ENCODE results near the gene MAFG.
A peak's percentile ranks its signal among the peaks of the same experiment; 100 is the strongest.
"Not testable (repeated sequence)": the region's sequence is repeated elsewhere in the genome, so short reads cannot be mapped to it uniquely, and the experiment has no call there.

The MAFG gene

DNA sequence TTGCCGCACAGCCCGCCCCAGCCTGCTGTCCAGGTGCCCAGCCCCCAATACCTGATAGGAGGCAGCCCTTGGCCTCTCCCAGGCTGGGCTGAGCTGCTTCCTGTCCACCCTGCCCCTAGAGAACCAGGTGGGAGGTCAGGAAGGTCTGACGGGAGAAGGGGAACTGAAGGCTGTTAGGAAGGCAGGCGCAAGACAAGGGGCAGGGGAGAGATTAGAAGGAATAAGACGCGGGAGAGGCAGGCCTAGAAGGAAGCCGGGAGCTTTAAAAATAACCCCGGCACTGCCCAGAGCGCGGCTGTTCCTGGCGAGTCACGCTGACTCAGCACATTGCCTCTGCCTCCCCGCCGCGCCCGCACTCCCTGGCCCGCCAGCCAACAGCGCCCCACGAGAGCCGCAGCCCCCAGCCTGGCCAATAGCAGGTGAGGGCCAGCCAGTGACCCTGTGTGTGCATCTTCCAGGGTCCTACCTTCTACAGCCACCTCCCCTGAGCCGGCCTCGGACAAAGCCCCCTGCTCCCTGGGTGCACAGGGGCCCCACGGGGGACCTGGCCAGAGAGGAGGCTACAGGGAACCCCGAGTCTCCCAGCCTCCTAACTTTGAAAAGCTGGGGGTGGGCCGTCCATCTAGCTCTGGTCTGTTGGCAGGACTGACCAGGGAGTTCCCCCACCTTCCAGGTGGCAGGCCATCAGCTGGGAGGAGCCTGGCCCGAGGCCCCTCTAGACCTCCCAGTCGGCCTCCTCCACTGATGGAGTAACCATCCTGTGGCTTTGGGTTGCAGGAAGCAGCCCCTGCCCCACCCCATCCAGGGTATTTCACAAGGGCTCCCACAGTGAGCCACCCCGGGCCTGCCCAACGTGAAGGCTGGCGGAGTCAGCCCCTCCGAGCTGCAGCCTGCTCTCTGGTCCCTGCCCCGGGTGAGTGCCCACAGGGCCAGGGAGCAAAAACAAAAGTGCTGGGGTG is 4.0 kb downstream of the MAFG start:
- peak; percentile 80 for DNase-seq (ENCODE audit: low spot score)

GRCh38 chr17:81922566-81923301 is 4.8 kb downstream of the MAFG start:
- DNase-seq (ENCODE audit: low spot score): no peak

- no peak for DNase-seq (ENCODE audit: low spot score)
Observed at GRCh38 chr17:81921996-81922565, 5.5 kb downstream of the MAFG start.

GRCh38 chr17:81921537-81921862 is 6.0 kb downstream of the MAFG start:
- no peak for DNase-seq (ENCODE audit: low spot score)

- DNase-seq (ENCODE audit: low spot score): no peak
Observed at GRCh38 chr17:81920612-81921536, 6.7 kb downstream of the MAFG start.

DNA sequence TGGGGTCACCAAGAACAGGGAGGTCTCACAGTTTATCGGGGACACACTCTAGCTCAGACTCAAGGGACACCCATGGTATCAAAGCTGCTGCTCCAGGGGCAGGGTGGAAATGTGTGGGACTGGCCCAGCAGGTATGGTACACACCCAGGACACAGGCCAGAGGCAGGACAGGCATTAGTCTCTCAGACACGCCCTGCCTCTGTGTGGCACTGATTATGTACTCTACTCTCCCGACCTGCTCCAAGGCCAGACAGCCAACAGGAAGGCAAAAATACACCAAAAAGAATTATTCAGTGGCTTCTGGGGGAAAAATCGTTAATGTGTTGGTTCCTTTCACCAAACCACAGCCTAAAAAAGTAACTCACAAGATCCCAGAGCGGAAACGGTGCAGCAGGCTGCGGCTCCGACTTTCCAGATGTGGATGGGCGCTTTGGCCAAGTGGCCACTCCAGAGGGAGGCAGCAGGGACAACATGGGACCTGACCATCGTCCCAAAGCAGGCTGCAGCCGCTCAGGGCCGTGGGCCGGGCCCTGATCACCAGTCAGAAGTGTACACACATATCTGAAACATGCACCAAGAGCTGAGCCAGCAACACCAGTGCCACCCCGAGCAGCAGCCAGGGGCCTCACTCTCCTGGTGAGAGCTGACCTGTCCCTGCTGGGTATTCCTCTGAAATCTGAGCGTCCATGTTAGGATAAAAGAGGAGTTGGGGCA is 8.5 kb downstream of the MAFG start:
- DNase-seq (ENCODE audit: low spot score): no peak

GRCh38 chr17:81918333-81918669 is 9.2 kb downstream of the MAFG start:
- not testable (repeated sequence) for DNase-seq (ENCODE audit: low spot score)

GRCh38 chr17:81917565-81918332 is 9.8 kb downstream of the MAFG start, which contains the start of gene SIRT7:
SIRT7 (minus strand) TSS chr17:81918176; CDS start chr17:81918131, 45 bp downstream.
- DNase-seq (ENCODE audit: low spot score): peak; percentile 97

GRCh38 chr17:81916234-81917001 is 11.1 kb downstream of the MAFG start:
- DNase-seq (ENCODE audit: low spot score): peak; percentile 70

GRCh38 chr17:81915331-81915730 is 12.2 kb downstream of the MAFG start:
- no peak for DNase-seq (ENCODE audit: low spot score)

- DNase-seq (ENCODE audit: low spot score): no peak
Observed at GRCh38 chr17:81914103-81914850, 13.3 kb downstream of the MAFG start.

- DNase-seq (ENCODE audit: low spot score): no peak
Observed at GRCh38 chr17:81913394-81914102, 14.0 kb downstream of the MAFG start.

DNA sequence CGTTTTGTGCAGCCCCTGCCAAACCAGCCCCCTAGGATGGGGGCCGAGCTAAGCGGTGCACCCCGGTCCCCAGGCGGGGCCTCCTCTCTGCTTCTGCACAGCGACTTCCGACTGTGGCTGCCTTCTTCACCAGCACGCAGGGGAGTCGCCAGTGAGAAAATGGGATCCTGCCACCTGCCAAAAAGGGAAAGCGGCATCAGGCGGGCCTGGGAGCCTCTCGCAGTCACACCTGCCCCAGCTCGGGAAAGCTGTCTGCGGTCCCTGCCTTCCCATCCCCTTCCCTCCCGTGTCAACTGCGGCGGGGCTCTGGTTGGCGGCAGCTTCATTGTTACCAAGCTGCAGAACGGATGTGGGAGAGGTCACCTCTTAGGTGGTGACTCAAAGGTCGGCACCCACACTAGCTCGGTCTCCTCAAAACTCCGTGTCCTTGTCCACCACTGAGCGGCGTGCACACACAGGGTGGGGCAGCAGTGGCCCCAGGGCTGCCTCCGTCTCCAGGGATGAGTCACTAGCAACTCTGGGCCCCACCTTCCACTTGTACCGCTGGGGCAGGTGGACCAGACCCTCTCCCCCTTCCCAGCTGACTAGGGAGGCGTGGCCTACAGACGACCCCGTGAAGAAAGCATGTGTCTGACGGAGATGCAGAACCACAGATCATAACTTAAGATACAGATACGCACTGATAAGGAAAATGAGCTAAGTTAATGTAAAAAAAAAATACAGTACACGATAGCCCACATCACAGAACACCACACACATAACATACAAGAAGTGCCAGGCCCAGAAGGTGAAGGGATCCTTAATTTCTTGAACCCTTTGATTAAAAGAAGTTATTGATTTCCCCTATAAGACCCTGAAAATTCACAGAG is 14.9 kb downstream of the MAFG start:
- DNase-seq (ENCODE audit: low spot score): no peak

DNA sequence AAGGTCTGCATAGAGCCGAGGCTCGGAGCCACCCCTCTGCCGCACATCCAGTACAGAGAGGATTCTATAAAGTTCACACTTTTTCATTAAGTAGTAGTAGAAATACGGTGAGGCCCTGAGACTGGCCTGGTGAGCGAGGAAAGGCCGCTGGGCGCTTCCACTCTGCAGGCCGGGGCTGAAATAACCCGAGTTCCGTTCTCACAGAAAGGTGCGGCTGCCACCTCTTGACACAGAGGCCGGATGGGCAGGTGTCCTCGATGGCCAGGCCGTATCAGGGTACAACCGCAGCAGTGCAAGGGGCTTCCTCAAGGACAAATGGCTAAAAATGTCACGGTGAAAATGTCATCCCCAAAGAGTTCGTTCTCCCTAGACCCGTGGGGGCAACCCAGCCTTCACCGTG is 15.6 kb downstream of the MAFG start:
- DNase-seq (ENCODE audit: low spot score): no peak

DNA sequence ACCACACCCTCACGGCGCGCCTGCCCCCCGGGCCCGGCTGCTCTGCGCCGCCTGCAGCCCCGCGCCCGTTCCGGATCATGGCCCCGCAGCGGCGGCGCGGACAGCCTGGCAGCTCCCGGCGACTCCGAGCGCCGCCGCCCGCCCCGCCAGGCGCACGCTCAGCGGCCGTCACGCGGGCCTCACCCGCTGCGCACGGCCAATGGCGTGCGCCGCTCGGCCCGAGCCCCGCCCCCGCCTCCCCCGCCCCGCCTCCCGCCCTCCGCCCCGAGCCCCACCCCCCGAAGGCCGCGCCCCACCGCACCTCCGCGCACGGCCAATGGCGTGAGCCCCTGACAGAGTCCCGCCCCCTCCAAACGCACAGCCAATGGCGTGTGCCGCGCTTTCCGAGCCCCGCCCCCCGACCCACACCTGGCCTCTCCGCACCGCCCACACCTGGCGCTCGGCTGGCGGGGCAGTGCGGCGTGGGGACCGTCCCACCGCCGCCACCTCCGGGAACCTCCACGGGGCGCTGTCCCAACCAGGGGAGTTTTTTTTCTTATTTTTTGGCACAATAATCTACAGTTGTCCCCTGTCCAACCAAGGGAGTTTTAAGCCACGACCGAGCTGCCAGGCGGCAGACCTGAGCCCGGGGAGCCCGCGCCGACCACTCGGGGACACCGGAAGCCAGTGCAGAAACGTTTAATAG is 16.1 kb downstream of the MAFG start, which contains the start of gene PCYT2:
TSS of gene PCYT2 (minus strand) at position 123 of the 685 bp plus-strand sequence. CDS start at position 79, 44 bp downstream.
- peak; percentile 99 for DNase-seq (ENCODE audit: low spot score)

DNA sequence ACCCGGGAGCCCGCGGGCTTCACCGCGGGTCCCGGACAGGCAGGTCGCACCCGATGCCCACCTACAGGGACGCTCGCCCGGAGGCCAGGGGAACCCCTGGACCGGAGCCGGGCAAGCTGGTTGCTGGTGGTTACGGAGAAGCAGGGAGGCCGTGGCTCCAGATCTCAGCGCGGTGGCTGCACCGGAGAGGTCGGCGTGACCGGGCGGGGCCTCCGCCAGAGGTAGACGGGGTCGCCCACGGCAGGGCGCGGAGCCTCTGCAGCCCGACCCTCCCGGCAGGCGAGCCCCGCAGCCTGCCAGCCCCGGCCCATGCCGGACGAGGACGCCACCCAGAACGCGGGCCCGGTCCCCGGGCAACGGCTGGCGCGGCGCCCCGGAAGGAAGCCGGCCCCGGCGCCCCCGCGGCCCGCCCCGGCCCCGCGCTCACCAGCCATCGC is 16.7 kb downstream of the MAFG start:
- no peak for DNase-seq (ENCODE audit: low spot score)
